NCI-H2029 treated with DMSO at 0.1 percent for 48 hours (cell line): Measurements from ENCODE around the gene CDV3.

Experiments
- DNase-seq: peaks from one replicate; lab custom pipeline; 2025; lab: John Stamatoyannopoulos, UW

The CDV3 gene

GRCh38 chr3:133568294-133569014 is 5.0 kb upstream of the CDV3 start:
- no peak for DNase-seq

DNA sequence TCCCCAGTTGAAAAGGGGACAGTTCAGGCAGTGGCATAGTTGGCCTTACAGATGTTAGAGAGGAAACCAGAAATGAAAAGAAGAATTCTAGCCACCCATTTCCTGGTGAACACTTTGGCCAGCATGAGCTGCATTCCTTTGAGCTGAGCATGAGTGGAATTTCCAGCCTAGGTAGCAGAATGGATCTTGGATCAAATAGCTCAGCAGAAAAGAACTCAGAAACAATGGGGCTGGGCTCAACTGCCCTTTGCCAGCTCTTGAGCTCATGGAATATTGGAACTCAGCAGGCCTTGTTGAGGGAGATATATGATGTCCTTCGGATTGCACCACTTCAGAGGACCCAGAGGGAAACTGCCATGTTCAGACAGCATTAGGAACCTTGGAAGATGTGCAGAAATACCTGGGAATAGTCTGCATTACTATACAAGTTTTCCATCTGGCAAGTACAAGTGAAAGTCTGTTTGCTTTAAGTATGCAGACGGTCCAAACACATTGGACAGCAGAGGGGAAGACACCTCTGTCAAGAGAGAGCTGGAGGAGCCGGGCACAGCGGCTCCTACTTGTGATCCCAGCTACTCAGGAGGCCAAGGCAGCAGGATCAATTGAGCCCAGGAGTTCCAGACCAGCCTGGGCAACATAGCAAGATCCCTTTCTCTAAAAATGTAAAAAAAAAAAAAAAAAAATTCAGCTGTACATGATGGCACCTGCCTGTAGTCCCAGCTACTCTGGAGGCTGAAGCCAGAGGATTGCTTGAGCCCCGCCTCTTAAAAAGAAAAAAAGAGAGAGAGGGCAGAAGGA is 3.1 kb upstream of the CDV3 start:
- no peak for DNase-seq

DNA sequence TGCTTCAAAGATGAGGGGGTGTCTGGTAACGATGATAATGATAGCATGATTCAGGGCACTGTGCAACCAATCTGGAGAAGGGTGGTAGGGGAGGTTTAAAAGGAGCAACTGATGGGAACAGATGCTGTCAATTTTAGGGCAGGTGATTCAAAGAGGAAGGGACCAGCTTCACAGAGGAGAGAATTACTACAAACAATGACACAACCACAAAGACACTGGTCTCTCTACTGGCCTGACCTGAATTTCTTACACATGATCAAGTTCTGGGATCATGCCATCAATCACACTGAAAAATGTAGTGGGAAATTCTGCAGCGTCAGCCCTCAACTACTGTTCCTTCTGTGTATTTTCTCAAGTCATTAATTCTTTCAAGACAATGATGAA is 2.6 kb upstream of the CDV3 start:
- DNase-seq: no peak

GRCh38 chr3:133572158-133573053 is 1.1 kb upstream of the CDV3 start:
- DNase-seq: no peak

GRCh38 chr3:133573054-133573628 is 345 bp upstream of the CDV3 start:
- DNase-seq: no peak

DNA sequence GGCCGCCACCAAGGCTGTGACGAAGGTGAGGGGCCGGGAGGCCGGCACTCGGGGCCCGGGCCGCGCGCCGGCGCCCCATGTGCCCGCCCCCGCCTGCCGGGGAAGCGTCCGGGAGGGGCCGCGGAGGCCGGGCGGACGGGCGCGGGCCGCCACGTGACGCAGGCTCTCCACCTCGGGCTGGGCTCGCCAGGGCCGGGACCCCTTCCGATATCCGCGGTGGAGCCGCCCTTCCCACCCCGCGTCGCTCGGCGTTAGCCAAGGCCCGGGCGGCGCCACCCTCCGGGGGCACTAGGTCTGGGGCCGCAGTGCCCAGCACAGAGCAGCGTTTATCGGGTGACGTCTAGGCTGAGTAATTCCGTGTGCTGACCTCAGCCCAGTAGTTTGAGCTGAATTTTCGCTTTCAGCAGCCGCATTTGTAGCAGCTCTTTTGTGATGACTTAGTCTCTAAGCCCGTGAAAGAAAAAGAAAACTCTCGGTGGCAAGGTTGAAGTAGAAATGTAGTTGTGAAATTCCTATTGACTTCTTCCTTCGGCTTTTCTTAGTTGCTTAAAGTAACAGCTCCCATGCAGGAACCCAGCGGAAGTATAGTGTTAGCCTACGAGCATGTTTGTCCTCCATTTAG is 885 bp downstream of the CDV3 start:
- no peak for DNase-seq

GRCh38 chr3:133575086-133575485 is 1.6 kb downstream of the CDV3 start:
- no peak for DNase-seq

DNA sequence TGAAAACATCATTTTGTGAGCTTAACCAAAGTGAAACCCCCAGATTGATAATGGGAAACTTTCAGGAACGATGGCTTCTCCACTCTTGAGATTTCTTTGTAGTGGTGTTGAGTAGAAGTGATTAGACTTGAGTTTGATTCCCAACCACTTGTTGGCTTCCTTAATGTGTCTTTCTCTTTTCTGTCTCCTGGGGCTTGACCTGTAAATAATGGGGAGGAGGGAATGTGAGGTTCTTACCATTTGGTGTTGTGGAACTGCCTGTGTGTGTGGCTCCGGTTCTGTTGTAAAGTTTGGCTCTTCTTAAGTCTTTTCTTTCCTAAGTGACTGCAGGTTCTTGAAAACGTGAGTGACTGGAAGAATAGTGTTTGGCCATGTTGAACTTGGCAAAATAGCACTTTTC is 2.7 kb downstream of the CDV3 start:
- no peak for DNase-seq

DNA sequence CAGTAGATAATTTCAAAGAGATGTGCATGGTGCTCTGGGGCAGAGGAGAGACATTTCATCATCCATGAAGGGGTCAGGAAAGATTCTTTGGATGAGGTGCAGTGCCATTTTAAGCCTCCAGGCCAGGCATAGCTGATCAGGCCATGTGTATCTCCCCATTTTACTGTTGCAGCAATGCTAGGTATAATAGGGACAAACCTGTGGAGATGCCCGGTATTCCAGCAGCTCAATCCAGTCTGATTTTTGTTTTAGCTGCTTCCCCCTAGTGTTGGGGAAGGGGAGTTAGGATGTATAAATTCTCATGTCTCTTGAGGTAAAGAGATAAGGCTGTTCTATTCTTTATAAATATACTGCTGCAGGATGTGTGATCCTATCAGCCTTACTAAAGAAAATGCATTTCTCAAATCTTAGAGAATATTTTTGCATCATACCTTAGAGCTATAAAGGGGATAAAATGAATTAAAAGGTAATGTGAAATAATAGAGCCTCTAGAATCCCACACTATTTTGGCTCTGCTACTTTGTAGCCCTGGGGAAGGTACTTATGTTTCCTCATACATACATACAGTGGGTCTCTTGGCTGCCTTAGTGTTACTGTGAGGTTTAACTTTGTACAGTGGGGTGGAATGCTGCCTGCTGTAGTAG is 5.2 kb downstream of the CDV3 start:
- DNase-seq: no peak

- DNase-seq: no peak
Observed at GRCh38 chr3:133583396-133583795, 9.9 kb downstream of the CDV3 start.

DNA sequence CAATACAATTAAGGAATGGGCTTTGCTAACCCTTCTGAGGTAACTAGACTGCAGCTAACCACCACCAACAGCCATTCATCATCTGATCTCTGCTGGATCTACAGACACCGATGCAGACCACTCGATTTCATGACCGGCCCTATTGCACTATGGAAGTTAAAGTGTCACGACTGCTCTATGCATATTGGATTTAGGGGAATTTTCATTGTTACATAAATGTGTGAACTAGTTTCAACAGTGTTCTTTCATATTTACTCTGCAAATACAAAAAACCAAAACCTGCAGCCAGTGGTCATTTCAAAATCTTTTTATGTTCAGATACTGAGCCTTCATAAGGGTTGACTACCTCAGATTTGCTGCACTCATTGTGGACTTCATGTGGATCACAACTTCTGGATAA is 14.5 kb downstream of the CDV3 start:
- no peak for DNase-seq

GRCh38 chr3:133588784-133589465 is 15.4 kb downstream of the CDV3 start:
- DNase-seq: no peak

DNA sequence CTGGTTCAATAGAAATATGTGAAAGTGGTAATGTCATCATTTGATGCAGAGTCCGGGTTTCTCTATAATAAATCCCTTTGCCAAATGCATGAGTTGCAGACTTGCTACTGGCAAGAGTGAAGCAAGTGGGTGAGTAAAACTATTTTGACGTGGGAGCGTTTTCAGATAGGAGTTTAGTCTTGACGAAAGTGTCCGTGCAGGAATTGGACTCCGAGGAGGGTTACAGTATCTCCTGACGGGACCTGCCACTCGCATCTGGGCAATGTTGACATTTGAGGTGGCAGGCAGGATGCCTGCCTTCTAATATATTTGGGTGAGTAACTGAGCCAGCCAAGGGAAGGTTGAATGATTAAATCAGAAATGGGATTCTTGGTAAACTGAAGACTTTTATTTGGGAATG is 16.0 kb downstream of the CDV3 start:
- DNase-seq: no peak

- DNase-seq: no peak
Observed at GRCh38 chr3:133591271-133591742, 17.8 kb downstream of the CDV3 start.

DNA sequence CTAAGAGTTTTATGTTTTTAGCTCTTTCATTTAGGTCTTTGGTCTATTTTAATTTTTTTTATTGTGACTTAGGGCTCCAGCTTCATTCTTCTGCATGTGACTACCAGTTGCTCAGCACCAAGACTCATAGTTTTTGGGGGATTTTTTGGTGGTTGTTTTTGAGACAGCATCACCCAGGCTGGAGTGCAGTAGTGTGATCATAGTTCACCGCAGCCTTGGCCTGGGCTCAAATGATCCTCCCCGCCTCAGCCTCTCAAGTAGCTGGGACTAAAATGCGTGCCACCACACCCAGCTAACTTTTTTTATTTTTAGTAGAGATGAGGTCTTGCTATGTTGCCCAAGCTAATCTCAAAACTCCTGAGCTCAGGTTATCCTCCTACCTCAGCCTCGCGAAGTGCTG is 19.4 kb downstream of the CDV3 start:
- no peak for DNase-seq

- DNase-seq: no peak
Observed at GRCh38 chr3:133593243-133593642, 19.8 kb downstream of the CDV3 start.

- no peak for DNase-seq
Observed at GRCh38 chr3:133595341-133595740, 21.9 kb downstream of the CDV3 start.

GRCh38 chr3:133598405-133598804 is 24.9 kb downstream of the CDV3 start:
- no peak for DNase-seq

DNA sequence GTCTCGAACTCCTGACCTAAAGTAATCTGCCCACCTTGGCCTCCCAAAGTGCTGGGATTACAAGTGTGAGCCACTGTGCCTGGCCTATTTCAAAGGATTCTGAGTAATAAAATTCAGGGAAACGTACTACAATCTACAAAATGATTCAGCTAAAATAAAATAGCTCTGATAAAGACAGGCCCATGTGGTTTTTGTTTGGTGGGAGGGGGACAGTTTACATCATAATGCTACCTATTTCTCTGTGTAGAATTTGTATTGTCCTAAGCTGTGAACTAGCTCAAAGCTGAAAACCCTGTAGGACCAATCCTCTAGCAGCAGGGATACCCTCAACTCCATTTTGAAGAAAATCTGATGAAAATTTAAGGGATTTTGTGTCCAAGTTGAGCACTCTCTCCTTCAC is 25.8 kb downstream of the CDV3 start:
- no peak for DNase-seq

DNA sequence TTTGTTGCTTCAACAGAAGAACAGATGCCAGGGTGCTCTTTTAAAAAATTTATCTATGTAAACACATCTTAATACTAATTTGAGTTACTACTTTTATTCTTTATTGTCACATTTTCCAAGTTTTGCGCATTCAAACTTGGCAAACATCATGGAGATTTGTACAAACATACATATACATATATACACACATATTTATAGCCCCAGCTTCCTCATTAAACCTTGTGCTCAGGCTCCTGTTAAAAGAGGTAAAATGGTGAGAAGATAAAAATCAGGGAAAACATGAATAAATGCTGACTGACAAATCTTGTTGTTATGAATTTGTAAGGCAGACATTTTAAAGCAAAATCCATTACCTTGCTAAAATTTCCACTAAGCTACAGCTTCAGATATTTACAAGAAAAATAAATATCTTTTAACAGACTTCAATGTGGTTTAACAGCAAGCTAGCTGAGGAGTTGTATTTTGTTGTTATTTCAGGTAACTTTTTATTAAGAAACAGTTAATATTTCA is 27.1 kb downstream of the CDV3 start:
- no peak for DNase-seq
